OCI-LY7 (cell line): ENCODE measurements around the gene TMPRSS9.

ENCODE experiments used
- CTCF ChIP-seq: fragments of 200-600 bp; sonication (generic); conservative IDR thresholded peaks from 2 replicates; pipeline ENCODE4 v1.5.1; 2014; ENCODE audit warnings: mild to moderate bottlenecking, antibody characterized with exemption, low read length, moderate library complexity, mixed read lengths
- EZH2phosphoT487 ChIP-seq: fragments of 200-600 bp; sonication (generic); IDR thresholded peaks from 2 replicates; pipeline ENCODE4 v1.6.1; 2018; ENCODE audit warnings: low read depth, borderline replicate concordance, mild to moderate bottlenecking, mixed run types, antibody characterized with exemption, low read length, moderate library complexity, mixed read lengths

- no peak for TF ChIP-seq CTCF
- TF ChIP-seq EZH2phosphoT487, result no peak
Observed at GRCh38 chr19:2365201-2365970, 5.3 kb downstream of the TMPRSS9 start.
